COLO668 (cell line): ENCODE results near the gene CDR2L.
A peak's percentile ranks its signal among the peaks of the same experiment; 100 is the strongest.
"Not testable (repeated sequence)": the region's sequence is repeated elsewhere in the genome, so short reads cannot be mapped to it uniquely, and the experiment has no call there.

Source experiments
- DNase-seq: peaks from one replicate; lab custom pipeline; 2025; ENCODE audit not compliant: unreplicated experiment; lab: John Stamatoyannopoulos, UW

CDR2L gene

DNA sequence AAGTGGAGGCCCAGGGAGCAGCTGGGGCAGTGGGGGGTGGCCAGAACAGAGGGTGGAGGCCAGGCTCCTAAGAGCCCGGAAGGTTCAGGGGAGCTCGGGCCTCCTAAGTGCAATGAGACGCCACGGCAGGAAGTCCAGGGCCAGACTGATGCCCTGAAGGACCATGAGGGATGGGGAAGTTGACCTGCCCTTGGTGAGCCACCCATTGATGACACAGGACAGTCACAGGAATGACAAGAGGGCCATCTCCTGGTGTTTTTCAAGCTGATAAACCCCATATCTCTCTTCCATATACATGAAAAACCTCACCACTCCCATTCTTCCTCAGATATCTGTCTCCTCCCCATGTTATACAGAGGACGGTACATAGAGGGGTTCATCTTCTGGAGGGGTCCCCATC lies 19.2 kb downstream of the CDR2L start:
- DNase-seq = no peak

DNA sequence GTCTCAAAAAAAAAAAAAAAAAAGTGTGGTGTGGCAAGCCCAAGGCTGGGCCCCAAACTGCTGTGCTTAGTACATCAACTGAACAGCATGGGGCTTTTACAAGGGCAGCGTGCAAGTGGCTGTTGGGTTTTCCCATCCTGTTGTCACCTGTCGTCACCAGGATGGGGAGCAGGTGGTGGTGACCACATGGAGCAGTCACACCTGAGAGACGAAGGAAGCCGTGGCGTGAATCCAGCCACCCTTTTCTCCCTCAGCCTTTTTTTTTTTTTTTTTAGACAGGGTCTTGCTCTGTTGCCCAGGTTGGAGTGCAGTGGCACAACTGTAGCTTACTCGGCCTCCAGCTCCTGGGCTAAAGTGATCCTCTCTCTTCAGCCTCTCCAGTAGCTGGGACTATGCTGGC lies 20.9 kb downstream of the CDR2L start:
- DNase-seq = peak; percentile 66

DNA sequence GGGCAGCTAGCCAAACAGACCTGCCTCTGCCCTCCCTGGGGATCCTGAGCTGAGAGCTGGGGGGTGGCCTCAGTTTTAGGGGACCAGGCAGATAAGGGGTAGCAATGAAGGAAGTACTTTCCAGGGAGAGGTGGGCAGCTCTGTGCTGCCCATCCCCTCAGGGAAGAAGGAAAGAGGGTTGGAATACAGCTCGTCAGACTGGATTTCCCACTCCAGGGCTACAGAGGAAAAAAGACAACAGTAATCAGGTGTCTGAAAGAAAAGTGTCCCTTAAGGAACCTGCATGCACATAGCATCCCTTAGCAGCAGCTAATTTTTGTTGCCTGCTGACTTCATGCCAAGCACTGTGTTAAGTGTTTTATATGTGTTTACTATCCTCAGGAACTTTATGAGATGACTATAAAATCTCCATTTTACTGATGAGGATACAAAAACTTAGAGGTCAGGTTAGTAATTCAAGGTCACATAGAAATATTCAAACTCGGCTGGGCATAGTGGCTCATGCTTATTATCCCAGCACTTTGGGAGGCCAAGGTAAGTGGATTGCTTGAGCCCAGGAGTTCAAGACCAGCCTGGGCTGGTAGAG lies 21.8 kb downstream of the CDR2L start:
- no peak for DNase-seq

DNA sequence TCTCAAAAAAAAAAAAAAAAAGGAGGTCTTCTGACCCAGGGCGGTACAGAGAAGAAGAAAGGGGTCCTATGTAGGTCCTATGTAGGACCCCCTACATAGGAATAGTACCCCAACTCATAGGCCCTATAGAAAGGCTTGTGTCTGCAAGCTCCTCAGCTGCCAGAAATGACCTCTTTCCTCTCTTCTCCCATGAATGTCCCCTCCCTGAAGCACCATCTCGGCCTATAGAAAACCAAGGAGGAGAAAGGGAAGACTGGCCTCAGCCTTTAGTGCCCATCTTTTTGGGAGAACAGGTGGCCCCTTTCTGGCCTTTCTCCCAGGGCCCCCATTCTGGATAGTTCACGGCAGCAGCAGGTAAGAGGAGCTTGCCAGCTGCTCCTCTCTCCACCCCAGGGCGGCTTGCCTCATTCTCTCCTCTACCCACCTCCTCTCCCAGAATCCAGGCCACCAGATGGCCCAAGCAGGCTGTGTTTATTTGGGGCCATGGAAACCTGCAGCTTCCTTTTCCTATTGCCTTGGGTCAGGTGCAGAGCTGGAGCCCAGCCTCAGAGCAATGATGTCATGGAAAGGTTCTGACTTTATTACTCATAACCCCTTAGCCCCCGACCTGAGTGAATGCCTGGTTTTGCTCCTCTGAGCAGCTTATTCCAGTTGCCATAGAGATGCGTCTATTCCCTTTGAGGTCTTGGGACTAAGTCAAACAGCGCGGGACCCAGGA lies 23.4 kb downstream of the CDR2L start:
- peak; percentile 85 for DNase-seq

DNA sequence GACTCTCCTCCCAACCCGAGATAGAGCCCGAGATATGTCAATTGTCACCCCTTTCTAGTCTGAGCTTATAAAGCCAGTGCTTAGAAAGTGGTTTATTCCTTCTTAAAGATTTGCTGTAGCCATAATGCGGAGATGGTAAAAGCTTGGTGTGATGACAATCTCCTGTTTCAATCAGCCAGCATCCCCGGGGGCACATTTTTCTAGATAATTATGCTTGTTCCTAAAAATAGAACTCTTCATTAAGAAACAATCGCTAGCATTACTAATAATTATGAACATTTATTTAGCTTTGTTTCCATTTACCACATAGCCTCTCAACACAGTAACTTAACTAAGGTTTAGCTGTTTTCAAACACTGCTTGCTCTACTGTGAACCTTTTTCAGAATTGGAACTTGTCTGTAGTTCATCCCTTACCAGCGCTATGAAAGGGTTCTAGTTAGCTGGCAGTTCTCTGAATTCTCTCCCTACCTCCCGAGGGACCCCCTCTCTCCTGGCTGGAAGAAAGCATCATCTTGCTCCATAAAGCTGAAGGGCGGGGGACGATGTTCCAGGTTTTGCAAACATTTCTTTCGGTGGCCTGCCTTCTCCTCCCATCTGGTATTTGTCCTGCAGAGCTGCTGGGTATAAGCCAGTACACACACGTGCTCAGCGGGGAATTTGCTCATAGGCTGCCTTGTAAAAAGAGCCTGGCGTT lies 24.1 kb downstream of the CDR2L start:
- DNase-seq = peak; percentile 32

DNA sequence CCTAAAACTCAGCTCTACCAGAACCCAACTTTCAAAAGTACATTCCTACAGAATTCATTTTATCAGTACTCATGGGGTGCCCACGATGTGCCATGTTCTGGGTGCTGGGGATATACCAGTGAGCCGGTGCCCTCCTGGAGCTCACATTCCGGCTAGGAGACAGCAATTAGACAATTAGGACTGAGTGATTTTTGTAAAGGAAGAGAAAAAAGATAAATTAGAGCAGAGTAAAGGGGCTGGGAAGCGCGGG lies 24.6 kb downstream of the CDR2L start:
- DNase-seq = no peak

DNA sequence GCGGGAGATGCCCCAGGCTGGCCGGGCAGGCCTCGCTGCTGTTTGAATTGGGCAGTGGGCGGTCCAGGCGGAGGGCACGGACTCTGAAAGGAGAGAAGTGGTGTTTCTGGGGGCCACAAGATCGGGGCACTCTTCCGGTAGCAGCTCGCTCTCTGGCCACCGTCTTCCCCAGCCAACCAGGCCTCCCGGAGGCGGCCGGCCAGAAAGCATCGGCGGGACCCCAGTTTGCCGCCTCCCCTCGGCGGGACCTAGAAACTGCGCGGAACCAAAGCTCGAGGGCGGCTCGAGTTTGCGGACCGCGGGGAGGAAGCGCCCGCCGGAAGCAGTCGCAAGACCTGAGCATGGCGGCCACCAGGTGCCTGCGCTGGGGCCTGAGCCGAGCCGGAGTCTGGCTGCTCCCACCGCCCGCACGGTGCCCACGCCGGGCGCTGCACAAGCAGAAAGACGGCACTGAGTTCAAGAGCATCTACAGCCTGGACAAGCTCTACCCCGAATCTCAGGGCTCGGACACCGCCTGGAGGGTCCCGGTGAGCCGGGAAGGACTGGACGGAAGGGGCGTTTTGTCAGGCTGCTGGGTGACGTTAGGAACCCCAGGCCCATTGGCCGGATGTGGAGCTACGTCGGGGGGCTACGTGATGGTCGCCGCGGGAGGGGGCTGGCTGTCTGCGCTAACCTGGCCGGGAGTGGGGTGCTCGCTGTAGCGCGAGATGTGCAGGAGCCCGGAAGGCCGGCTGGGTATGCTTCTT lies 25.1 kb downstream of the CDR2L start, which contains the start of gene MRPL58:
MRPL58 (plus strand) TSS at position 325 of the 746 bp plus-strand sequence; CDS start at position 342, 17 bp downstream.
- peak; percentile 88 for DNase-seq

DNA sequence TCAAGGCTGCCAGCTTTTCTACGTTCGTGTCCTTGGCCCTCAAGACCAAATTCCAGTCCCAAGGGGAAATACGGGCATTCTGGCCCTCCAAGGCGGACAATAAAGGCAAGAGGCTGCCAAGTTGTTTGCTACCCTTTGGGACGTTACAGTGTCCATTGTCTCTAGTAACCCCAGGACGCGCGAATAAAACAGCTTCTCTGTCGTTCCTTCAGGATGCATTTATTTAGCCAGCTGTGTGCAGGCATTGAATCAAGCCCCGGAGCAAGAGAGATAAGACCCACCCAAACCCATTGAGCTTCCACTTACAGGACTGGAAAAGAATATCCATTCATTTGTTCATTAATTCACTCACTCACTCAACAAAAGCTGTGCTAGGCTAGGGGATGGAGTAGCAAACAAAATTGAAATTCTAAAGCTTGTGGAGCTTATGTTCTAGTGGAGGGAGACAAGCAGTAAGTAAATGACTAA lies 25.7 kb downstream of the CDR2L start:
- no peak for DNase-seq

DNA sequence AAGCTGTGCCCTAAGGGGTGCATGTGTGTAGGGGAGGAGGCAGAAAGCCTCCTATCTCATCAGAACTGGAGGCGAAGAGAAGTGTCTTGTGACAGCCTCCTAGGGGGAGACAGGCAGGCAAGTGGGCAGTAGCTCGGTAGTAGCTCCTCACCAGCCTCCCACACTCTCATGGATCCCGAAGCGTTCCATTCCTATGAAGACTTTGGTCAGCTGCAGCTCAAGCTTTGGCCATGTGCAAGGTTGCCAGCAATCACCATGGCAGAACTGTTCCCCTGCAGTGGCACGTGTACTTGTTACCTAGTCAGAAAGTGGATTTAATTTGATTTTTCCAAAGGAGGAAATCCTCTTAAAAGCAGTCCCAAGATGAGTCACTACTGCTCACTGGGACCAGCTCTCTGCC lies 31.7 kb downstream of the CDR2L start:
- DNase-seq = no peak

DNA sequence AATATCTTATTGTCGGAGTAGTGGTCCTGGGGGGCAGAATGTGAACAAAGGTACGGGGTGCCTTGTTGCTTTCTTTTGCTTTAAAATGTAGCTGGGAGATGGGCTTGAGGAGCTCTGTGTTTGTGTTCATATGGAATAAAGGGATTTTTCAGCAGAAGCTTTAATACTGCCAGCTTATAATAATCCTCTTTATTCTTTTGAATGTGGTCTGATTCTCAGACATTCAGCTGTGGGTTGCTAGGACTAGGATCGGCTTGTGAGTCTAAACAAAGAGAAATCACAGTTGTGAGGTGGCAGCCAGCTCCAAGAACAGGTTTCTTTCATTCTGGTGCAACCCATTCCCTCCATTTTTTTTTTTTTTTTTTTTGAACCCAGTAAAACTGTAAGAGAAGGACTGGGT lies 32.3 kb downstream of the CDR2L start:
- no peak for DNase-seq

DNA sequence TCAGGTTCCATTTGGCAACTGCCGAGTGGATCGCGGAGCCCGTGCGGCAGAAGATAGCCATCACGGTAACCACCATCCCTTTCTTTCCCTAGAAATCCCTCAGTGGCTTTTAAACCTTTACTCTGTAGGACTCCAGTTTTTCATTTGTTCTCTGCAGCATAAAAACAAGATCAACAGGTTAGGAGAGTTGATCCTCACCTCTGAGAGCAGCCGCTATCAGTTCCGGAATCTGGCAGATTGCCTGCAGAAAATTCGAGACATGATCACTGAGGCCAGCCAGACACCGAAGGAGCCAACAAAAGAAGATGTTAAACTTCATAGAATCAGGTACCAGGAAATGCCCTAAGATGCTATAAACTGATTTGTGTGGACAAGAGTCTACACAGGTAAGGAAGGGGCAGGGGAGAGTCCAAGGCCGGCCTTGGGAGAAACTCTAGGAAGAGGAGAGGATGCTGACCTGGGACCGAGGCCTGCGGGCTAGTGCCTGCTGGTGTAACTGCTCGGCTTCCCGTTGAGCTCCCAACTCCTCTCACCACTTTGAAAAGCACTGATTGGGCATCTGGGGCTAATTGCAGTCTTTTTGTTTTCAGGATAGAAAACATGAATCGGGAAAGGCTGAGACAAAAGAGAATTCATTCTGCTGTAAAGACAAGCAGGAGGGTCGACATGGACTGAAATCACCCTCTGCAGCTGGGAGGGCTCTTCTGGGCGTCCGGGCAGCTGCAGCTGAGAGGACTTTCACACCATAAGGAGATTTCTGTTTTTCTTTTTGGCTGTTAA lies 33.1 kb downstream of the CDR2L start:
- no peak for DNase-seq

DNA sequence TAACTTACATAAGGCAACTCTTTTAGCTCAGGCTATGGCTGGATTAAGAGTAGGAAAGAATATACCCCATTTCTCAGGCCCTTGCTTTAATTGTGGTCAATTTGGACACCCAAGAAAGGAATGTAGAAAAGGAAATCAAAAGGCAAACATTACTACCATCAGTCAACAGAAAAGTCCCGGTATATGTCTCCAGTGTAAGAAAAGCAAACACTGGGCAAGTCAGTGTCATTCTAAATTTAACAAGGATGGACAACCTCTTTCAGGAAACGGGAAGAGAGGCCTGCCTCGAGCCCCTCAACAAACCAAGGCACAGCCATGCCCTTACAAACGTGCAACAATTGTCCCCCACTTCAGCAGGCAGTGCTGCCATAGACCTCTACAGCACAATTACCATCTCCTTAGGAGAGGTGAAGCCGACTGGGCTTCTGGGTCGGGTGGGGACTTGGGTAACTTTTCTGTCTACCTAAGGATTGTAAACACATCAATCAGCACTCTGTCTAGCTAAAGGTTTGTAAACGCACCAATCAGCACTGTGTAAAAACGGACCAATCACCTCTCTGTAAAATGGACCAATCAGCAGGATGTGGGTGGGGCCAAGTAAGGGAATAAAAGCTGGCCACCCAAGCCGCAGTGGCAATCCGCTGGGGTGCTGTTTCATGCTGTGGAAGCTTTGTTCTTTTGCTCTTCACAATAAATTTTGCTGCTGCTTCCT lies 37.4 kb downstream of the CDR2L start:
- DNase-seq = no peak

DNA sequence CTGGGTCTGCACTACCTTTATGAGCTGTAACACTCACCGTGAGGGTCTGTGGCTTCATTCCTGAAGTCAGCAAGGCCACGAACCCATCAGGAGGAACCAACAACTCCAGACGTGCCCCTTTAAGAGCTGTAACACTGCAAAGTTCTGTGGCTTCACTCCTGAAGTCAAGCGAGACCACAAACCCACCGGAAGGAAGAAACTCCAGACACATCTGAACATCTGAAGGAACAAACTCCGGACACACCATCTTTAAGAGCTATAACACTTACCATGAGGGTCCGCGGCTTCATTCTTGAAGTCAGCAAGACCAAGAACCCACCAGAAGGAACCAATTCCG lies 37.9 kb downstream of the CDR2L start:
- not testable (repeated sequence) for DNase-seq

DNA sequence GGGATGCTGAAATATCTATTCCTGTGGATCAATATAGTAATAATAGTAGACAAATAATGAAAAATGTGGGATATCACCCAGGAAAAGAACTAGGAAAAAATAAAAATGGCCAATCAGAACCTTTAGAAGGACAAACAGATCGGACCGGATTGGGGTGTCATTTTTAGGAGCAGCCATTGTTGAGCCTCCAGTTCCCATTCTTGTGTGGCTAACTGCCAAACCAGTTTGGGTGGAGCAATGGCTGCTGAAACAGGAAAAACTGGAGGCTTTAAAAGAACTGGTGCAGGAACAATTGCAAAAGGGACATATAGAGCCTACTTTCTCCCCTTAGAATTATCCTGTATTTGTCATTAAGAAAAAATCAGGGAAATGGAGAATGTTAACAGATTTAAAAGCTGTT lies 39.2 kb downstream of the CDR2L start:
- DNase-seq = not testable (repeated sequence)

DNA sequence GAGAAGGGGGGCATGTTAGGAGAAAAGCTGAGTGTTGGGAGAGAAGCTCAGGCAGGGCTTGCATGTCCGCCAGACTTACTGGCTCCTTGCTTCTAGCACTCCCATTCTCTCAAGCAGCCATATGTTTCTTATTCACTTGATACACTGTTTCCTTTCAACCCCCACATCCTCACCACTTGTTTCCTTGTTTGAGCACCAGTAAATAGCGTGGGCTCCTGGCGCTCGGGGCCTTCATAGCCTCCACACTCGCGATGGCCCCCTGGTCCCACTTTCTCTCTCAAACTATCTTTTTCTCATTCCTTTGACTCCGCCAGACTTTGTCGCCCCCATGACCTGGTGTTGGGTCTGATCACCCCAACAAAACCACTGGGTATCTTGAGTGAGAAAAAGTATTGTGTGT lies 42.7 kb downstream of the CDR2L start:
- no peak for DNase-seq

DNA sequence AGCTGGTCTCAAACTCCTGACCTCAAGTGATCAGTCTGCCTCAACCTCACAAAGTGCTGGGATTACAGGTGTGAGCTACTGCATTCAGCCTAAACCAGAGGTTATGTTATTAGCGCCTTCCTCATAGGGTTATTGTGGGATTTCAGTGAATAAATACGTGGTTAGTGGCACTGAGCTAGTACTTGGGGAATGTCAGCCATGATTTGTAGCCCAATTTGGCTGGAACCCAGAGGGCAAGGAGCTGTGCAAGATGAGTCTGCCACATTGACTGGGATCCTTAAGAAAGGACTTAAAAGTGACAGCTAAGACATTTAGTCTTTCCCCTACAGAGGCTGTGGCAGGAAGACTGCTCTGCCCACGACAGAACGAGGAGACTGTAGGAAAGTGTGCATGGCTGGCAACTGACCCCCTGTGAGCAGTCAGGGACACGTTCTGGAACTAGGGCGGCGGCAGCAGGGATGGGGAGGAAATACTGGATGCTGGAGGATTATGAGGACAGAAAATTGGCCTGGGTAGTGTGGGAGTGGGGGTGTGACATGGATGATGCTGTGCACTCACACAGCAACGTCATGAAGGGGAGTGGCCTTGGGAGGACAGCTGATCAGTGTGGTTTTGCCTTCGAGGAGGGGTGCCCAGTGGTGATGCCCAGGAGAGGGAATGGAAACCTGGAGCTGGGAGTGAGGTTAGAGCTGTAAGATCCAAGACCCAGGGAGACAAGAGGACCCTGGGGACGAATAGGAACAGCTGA lies 44.7 kb downstream of the CDR2L start:
- DNase-seq = peak; percentile 62

DNA sequence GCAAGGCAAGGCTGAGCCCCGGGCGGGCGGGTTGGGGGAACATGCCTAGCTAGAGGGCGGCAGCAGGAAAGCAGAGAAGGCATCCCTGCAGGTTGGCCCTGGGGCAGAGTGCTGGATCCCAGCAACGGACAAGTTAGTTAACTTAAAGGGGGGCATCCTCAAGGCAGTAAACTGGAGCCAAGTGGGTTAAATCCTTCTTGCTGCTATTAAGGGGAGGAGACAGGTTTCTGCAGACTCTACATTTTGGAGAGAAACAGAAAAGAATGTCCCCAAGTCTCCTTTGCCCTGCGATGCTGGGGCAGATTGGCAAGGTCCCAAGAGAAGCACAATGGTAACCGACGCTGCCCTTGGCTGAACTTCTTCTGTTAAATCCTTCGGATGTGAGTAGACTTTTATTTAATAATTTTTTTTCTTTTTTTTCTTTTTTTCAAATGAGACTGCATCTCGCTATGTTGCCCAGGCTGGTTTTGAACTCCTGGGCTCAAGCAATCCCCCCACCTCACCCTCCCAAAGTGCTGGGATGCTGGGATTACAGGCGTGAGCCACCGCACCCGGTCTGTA lies 45.4 kb downstream of the CDR2L start:
- no peak for DNase-seq

DNA sequence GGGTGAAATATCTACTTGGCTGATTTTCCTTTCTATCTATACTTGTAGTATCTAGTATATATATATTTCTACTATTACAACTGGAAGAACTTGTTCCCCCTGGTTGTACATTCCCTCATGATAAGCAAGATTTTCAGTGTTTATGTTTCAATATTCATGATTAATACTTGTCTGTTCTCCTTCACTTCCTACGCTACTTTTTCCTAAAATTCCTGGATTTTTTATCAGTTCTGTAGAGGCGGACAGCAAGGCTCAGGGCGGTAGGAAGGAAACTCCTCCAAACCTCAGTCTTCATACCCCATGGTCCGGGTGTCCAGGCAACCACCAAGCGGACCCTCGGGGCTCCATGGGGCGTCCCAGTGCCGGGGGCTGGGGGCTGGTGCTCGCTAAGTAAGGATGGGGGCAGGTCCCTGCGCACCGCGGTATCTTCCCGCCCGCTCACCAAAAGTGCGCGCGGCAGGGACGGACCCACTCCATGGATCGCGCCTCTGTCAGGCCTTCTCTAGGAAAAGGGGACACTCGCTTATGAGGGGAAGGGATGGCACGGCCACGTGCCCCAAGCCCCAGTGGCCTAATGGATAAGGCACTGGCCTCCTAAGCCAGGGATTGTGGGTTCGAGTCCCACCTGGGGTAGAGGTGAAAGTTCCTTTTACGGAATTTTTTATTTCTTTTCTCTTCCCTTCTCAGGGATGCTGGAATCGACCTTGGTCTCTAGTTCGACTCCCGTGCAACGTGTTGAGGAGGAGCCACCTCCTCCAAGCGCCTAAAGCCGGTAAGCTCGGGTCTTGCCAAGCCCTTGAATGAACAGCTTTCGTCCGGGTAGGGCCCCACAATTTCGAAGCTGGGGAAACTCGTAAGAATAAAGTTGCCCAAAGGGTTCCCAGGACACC lies 46.2 kb downstream of the CDR2L start:
- peak; percentile 88 for DNase-seq
